Osteoblast (primary cell): ENCODE measurements around the gene MLH1. TPM values are rescaled to one million over a fixed set of nuclear protein-coding genes. Genes with fewer than 3 reads are reported as not detected.

Source experiments
- DNase-seq: peaks from one replicate; pipeline ENCODE4 v3.0.0; 2011; ENCODE audit warnings: low spot score, mixed read lengths; ENCODE audit not compliant: insufficient read length; ENCODE audit errors: missing footprints
- H2AFZ ChIP-seq: 2 replicates; pipeline ENCODE4 v1.6.0; 2011; ENCODE audit warnings: mild to moderate bottlenecking, low read length
- H3K27ac ChIP-seq: 2 replicates; pipeline ENCODE4 v1.5.1; 2011; ENCODE audit warnings: mild to moderate bottlenecking, low read depth, low read length, moderate library complexity
- H3K27me3 ChIP-seq: 2 replicates; pipeline ENCODE4 v1.6.0; 2012; ENCODE audit warnings: mild to moderate bottlenecking, control low read depth, inconsistent platforms, low read length, moderate library complexity; ENCODE audit not compliant: insufficient read depth
- H3K36me3 ChIP-seq: 2 replicates; pipeline ENCODE4 v1.5.1; 2011; ENCODE audit warnings: mild to moderate bottlenecking, low read length, control low read depth, moderate library complexity; ENCODE audit not compliant: insufficient read depth
- H3K4me1 ChIP-seq: 2 replicates; pipeline ENCODE4 v1.5.1; 2011; ENCODE audit warnings: mild to moderate bottlenecking, low read length, control low read depth, moderate library complexity; ENCODE audit not compliant: insufficient read depth
- H3K4me2 ChIP-seq: 2 replicates; pipeline ENCODE4 v1.6.0; 2011; ENCODE audit warnings: mild to moderate bottlenecking, low read length; ENCODE audit not compliant: insufficient read depth
- H3K4me3 ChIP-seq: fragments of 200-600 bp; sonication (generic); 3 replicates; pipeline ENCODE4 v1.5.1; 2012; ENCODE audit warnings: mild to moderate bottlenecking, low read length, inconsistent platforms; ENCODE audit not compliant: insufficient read depth
- H3K79me2 ChIP-seq: 2 replicates; pipeline ENCODE4 v1.6.0; 2012; ENCODE audit warnings: mild to moderate bottlenecking, low read length, control low read depth, inconsistent platforms; ENCODE audit not compliant: insufficient read depth
- H3K9me3 ChIP-seq: 2 replicates; pipeline ENCODE4 v1.5.1; 2011; ENCODE audit warnings: low read depth, low read length, control low read depth
- H4K20me1 ChIP-seq: 2 replicates; pipeline ENCODE4 v1.6.0; 2012; ENCODE audit warnings: mild to moderate bottlenecking, low read length, control low read depth; ENCODE audit not compliant: insufficient read depth
- total RNA-seq: library from RNA; depleted of rRNA; stranded (reverse); fragments of >200 nt; gene quantifications from 2 replicates; pipeline ENCODE4 v1.2.3, GENCODE V29; 2012
- TF ChIP-seq, protein P1 (sequence below): IDR thresholded peaks from 2 replicates; pipeline ENCODE4 v1.5.1; 2011; ENCODE audit warnings: mild to moderate bottlenecking, low read depth, low read length, moderate library complexity; ENCODE audit errors: extremely low read depth

The MLH1 gene
- total RNA-seq, 1 donor: 53.6 TPM

- Histone ChIP-seq H3K9me3 (no peaks in the 10 kb centered on the region), H3K4me1 (no peaks in the 10 kb centered on the region), H4K20me1 (no peaks in the 10 kb centered on the region), H3K36me3 (peaks cover 64% of the 10 kb centered on the region), H3K4me2 (no peak overlapping the region), H3K4me3 (no peak overlapping the region), H3K27ac (no peak overlapping the region), H3K79me2 (no peaks in the 10 kb centered on the region), H2AFZ (no peak overlapping the region), H3K27me3 (no peaks in the 10 kb centered on the region)
- no peak for DNase-seq
- TF ChIP-seq, protein P1, sequence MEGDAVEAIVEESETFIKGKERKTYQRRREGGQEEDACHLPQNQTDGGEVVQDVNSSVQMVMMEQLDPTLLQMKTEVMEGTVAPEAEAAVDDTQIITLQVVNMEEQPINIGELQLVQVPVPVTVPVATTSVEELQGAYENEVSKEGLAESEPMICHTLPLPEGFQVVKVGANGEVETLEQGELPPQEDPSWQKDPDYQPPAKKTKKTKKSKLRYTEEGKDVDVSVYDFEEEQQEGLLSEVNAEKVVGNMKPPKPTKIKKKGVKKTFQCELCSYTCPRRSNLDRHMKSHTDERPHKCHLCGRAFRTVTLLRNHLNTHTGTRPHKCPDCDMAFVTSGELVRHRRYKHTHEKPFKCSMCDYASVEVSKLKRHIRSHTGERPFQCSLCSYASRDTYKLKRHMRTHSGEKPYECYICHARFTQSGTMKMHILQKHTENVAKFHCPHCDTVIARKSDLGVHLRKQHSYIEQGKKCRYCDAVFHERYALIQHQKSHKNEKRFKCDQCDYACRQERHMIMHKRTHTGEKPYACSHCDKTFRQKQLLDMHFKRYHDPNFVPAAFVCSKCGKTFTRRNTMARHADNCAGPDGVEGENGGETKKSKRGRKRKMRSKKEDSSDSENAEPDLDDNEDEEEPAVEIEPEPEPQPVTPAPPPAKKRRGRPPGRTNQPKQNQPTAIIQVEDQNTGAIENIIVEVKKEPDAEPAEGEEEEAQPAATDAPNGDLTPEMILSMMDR: no peak
Observed at GRCh38 chr3:37014620-37015019, 21.3 kb downstream of the MLH1 start.

DNA sequence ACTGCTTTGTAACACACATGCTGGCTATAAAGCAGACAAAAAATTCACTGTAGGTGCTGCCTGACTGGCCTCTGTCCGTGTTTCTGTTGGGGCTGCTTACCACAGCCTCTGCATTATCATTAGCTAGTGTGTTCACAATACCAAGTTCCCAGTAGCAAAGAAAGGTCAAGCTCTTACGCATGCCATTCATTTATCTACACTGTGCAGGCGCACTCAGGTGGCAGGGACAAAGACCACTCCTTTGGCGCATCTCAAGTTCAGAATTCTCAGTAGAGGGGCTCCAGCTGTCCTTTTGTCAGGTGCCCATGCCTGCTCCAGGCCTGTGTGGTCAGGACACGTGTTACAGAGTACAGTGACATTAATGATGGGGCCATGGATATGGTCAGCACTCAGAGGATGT is 22.3 kb downstream of the MLH1 start:
- H3K36me3 ChIP-seq: peaks cover 66% of the 10 kb centered on the region
- H3K79me2 ChIP-seq: no peaks in the 10 kb centered on the region
- TF ChIP-seq, protein P1: no peak
- no peak overlapping the region for H2AFZ ChIP-seq
- no peak overlapping the region for H3K27ac ChIP-seq
- no peaks in the 10 kb centered on the region for H3K27me3 ChIP-seq
- H3K4me1 ChIP-seq: no peaks in the 10 kb centered on the region
- no peak overlapping the region for H3K4me2 ChIP-seq
- DNase-seq: no peak
- no peaks in the 10 kb centered on the region for H4K20me1 ChIP-seq
- no peaks in the 10 kb centered on the region for H3K9me3 ChIP-seq
- no peak overlapping the region for H3K4me3 ChIP-seq

- Histone ChIP-seq H4K20me1 (no peaks in the 10 kb centered on the region), H3K4me2 (no peak overlapping the region), H3K79me2 (no peaks in the 10 kb centered on the region), H3K4me1 (no peaks in the 10 kb centered on the region), H3K36me3 (peaks cover 70% of the 10 kb centered on the region), H2AFZ (no peak overlapping the region), H3K27ac (no peak overlapping the region), H3K9me3 (no peaks in the 10 kb centered on the region), H3K4me3 (no peak overlapping the region), H3K27me3 (no peaks in the 10 kb centered on the region)
- TF ChIP-seq, protein P1: no peak
- no peak for DNase-seq
Observed at GRCh38 chr3:37016903-37017302, 23.6 kb downstream of the MLH1 start.

DNA sequence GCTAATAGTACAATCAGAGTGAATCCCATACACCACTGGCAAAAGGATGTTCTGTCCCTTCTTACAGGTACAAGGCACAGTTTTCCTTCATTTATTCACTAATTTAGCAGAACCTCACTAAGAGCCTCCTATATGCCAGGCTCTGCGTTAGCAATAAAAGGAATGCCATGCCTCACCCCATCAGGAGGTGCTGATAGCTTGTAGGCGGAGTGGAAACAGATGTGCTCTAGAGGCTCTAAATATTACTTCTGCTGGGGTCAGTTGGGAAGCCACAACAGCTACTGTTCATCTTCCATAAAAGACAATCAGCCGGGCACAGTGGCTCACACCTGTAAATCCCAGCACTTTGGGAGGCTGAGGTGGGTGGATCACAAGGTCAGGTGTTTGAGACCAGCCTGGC is 24.4 kb downstream of the MLH1 start:
- H4K20me1 ChIP-seq: no peaks in the 10 kb centered on the region
- H3K4me3 ChIP-seq: no peak overlapping the region
- no peak overlapping the region for H3K27ac ChIP-seq
- H3K36me3 ChIP-seq: peaks cover 67% of the 10 kb centered on the region
- TF ChIP-seq, protein P1: no peak
- H3K4me2 ChIP-seq: no peak overlapping the region
- no peak for DNase-seq
- H3K79me2 ChIP-seq: no peaks in the 10 kb centered on the region
- H3K4me1 ChIP-seq: no peaks in the 10 kb centered on the region
- H3K27me3 ChIP-seq: no peaks in the 10 kb centered on the region
- H2AFZ ChIP-seq: no peak overlapping the region
- no peaks in the 10 kb centered on the region for H3K9me3 ChIP-seq
